Measurements from ENCODE around the gene GALNT14.

The GALNT14 gene

GRCh38 chr2:31134480-31134879 is 3.8 kb downstream of the GALNT14 start:
- no peak for DNase-seq (ENCODE audit: low spot score)

- DNase-seq (ENCODE audit: low spot score): no peak
These were observed 5.5 kb downstream of the GALNT14 start for GRCh38 chr2:31132786-31133185.

- no peak for DNase-seq (ENCODE audit: low spot score)
These were observed 6.4 kb downstream of the GALNT14 start for GRCh38 chr2:31131871-31132270.

GRCh38 chr2:31129375-31130171 is 8.7 kb downstream of the GALNT14 start:
- no peak for DNase-seq (ENCODE audit: low spot score)

DNA sequence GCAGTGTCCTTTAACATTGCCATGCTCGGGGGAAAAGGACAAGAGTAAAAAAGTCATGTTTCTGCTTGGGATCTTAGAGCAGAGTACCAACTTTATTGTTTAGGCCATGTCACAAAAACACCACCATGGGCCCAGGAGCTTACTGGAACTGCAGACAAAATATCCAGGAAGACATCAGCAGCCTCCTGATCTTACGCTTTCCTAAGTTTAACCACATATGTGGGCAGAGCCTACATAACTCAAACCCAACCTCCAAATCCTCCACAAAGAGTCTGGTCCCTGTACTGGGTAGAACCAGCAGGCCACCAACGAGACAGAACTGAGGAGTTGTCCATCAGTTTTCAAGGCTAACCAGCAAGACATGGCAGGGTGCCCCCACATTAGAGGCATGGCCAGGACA is 10.3 kb downstream of the GALNT14 start:
- no peak for DNase-seq (ENCODE audit: low spot score)

DNA sequence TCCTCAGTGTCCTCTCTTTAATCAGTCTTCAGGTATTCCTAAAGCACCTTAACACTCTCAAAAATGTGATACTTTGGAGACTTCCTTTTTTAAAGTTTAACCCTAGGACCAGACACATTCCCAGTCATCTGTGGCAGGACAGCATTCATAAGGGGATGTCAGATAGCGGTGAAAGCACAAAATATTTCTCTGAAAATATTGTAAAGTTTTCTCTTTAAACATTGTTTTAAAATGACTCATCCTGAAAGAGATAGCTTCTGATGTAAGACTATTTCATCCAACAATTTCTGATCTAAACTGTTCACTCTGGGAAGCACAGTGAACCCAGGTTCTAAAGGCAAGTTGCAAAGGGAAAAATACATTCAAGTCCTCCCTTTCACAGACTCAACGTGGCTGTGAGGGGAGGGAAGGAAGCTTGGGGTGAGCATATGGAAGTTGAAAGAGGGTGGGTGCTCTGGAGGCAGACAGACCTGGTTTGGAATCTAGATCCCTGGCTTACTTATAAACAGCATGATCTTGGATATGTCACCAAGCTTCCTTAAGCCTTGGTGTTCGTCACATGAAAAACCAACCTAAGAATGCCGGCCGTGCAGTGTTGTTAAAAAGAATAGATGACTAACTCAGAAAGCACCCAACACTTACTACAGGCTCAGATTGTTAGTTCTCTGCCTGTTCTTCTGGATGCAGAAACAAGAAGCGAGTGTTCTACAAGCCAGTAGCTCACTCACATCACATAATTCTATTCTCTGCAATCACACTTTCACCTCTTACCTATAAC is 12.1 kb downstream of the GALNT14 start:
- no peak for DNase-seq (ENCODE audit: low spot score)

DNA sequence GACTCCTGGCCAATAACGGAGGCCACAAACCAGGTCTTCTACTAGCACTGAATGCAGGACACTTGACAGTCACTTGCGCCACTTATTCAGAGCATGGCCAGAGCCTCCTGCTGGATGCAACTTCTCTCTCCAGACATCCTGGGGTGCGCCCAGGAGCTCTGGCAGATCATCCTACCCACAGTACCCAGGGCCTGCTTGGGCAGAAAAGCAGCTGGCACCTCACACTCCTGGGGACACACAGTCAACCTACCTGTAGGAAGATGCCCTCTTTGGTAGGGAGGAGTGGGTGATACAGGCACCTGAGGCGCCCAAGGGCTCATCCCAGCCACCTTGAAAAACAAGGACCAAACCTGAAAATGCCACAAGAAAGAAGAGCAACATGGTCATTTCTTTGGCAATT is 13.3 kb downstream of the GALNT14 start:
- DNase-seq (ENCODE audit: low spot score): no peak

- DNase-seq (ENCODE audit: low spot score): no peak
These were observed 16.1 kb downstream of the GALNT14 start for GRCh38 chr2:31122133-31122532.

- DNase-seq (ENCODE audit: low spot score): no peak
These were observed 24.5 kb downstream of the GALNT14 start for GRCh38 chr2:31113765-31114164.

DNA sequence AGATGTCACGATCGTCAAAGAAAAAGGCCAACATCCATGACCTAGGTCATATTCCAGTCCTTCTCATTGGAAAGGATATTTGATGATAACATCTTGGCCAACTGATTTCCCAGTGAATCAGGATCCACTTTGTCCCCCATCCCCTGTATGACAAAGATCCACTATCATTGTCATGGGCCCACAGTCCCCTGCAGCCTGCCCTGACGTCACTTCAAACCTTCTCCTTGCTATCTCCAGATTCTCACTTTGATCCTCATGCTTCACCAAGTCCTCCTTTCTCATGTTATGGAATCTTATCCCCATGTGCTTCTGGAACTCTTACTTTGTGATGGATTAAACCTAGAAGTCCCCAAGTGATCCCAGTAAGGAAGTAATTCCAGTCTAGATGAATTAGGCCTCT is 25.7 kb downstream of the GALNT14 start:
- no peak for DNase-seq (ENCODE audit: low spot score)

DNA sequence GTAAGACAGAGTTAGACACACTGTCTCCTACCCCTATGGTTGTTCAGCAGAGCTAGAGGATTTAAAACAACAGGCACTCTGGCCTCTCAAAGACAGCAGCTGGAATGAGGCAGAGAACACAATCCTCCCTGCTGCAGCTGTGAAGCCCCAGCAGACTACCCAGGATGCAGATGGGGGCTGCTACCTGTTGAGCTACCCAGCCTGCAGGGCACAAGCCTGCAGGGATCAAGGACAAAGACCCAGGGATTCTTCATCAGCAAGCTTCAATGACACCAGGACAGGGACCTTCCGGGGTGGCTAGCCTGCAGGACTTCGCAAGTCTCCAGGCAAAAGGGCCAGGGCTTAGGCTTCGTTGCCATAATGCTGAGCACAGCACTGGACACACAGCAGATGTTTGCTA is 27.2 kb downstream of the GALNT14 start:
- no peak for DNase-seq (ENCODE audit: low spot score)

DNA sequence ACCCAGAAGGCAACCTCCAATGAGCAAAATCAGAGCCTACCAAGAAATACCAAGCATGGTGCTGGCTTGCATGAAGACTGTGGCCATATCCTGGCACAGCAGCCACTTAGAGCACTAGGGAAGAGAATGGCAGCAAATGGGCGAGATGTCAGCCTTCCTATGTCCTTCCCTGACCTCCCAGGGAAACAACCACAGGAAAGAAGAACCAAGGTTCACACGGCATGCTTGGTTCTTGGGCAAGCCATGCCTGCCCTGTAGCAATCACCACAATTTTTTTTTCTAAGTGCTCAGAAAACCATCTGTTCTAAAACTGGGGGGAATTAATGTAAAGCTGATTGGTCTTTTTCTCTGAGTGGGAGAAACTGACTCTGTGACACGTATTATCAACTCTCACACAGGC is 27.8 kb downstream of the GALNT14 start:
- no peak for DNase-seq (ENCODE audit: low spot score)

GRCh38 chr2:31109633-31110192 is 28.5 kb downstream of the GALNT14 start:
- DNase-seq (ENCODE audit: low spot score): no peak

DNA sequence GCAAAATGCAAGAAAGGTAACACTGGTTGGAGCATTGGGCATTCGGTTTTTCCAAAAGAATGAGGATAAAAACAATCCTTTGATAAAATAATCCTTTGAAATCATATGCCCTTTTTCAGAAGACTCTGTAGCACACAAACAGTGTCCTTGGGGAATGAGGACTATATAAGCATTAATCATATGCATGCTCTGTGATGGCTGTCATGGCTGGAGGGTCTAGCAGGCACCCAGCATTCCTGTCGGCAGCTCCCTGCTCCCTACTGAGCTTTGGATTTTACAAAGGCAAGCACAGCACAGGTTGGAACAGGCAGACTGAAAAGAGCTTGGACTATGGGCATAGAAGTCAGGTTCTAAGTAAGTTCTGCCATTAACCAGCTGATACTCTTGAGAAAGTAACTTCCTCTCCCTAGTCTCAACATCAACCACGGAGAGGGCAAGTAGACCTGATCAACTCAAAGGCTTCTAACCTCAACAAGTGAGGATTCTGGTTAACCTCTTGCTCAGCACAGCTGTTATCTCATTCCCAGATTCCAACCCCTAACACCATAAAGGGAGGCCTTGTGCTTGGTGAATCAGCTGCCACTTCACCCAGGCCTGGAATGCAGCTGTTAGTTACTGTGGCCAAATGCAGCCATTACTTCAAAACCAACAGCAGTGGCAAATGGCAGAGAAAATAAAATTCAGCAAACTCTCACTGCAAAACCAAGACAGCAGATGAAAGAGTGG is 29.5 kb downstream of the GALNT14 start:
- DNase-seq (ENCODE audit: low spot score): no peak

DNA sequence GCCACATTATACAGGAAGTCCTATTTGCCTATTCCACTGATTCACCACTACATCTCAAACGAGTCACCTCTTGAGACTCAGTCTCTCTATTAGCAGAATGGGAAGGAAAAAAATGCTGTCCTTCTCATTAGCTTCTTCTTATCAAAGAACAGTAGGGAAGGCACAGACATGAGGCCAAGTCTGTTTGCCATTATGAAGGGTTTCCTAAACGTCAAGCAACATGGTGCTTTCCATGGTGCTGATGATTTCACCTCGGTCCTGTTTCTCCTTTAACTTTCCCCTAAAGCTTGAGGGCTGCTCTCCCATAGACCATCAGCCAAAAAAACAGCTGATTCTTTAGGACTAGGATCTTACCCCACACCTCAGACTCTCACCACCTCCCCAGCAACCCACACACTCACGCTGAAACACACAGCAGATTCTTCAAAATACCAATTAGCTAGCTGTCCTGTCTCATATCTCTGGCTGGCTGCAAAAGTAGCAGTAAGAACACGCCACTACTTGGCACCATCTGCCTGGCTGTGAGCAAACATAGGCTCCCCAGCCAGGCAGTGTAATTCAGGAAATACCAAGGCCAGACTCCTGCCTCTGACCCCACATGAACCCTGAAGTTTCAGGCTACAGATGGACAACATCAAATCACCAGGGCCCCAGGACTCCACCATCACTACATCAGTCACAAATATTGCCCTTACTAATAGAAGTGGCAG is 30.5 kb downstream of the GALNT14 start:
- no peak for DNase-seq (ENCODE audit: low spot score)

DNA sequence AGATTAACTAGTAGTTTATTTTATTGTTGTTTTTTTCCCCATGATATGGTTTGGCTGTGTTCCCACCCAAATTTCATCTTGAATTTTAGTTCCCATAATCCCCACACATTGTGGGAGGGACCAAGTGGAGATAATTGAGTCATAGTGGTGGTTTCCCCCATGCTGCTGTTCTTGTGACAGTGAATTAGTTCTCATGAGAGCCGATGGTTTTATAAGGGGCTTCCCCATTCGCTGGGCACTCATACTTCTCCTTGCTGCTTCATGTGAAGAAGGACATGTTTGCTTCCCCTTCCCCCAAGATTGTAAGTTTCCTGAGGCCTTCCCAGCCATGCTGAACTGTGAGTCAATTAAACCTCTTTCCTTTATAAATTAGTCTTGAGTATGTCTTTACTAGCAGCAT is 36.5 kb downstream of the GALNT14 start:
- DNase-seq (ENCODE audit: low spot score): no peak

DNA sequence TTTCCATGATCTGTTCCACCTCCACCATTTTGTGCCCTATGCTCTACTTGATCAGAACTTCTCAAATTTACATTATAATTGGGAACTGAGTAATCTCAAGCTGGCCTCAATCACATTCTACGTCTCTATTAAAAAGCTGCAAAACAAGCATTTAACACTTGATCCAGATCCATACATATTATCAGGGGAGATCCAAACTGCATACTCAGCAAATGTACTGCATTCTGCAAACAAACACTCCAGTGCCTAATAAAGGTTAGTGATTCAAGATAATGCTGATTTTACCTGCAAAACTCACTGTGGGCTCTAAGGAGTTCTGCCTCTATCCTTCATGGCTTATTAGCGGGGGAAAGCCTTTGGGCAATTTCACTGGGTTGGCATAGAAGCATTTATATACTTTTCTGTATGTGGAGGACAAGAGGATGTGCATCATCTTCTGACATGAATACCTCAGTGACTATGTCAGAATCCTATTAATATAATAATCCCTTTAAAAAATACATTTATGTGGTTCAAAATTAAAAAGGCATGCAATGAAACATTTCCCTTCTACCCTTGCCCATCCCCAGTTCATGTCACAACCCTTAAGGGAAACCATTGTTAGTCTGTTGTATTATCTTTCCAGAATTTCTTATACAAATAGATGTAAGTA is 40.2 kb downstream of the GALNT14 start:
- no peak for DNase-seq (ENCODE audit: low spot score)

DNA sequence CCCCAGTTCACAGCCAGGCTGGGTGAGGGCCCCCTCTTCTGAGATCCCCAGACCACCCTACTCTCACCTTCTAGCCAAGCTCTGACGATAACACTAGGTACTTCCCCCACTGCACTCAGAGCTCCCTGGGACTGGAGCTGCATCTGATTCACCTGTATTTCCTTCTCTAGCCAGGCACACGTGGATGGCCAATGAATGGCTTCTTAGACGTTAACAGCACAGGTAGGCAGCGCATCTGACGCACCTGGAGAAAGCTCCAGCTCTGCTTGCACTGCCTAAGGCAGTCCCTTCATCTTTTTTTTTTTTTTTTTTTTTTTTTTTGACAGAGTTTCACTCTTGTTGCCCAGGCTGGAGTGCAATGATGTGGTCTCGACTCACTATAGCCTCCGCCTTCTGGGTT is 48.1 kb downstream of the GALNT14 start:
- no peak for DNase-seq (ENCODE audit: low spot score)

- no peak for DNase-seq (ENCODE audit: low spot score)
These were observed 48.6 kb downstream of the GALNT14 start for GRCh38 chr2:31089645-31090044.

DNA sequence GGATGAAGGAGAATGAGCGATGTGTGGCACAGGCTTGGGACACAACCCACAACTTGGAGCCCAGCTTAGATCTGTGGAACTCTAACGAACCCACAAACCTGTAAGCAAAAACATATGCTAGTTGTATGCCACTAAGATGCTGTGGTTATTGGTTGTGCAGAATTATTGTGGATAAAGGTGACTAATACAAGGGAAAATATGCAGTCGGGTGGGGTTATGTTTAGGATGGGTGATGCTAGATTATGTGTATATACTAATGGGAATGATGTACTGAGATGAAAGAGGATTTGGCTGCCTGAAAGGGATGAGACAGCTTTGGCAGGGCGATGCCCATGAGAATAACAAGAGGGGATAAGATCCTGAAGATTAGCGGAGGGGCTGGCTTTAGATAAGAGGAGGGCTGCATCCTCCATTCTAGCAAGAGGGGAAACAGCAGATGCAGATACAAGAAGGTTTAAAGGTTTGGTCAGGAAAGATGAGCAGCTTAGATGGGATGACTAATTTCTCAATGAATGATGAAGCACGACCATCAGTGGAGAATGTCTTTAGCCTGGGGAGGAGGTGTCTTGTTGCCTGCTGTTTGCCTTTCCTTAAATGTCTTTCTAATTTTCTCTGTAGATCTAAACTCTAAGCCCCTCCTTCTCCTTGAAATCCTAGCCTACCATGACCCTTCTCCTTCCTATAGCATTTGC is 49.6 kb downstream of the GALNT14 start:
- DNase-seq (ENCODE audit: low spot score): no peak

- DNase-seq (ENCODE audit: low spot score): no peak
These were observed 50.7 kb downstream of the GALNT14 start for GRCh38 chr2:31087491-31087890.
